KMS-11 (cell line): ENCODE data around the gene UBASH3A.

Source experiments
- H2AFZ ChIP-seq: fragments of 200-600 bp; sonication (generic); 2 replicates; pipeline ENCODE4 v1.6.1; 2016; ENCODE audit warnings: antibody characterized with exemption, mixed run types, low read depth
- H3K27ac ChIP-seq: fragments of 200-600 bp; sonication (generic); 2 replicates; pipeline ENCODE4 v1.6.1; 2016; ENCODE audit warnings: mild to moderate bottlenecking, mixed run types
- H3K27me3 ChIP-seq: fragments of 200-600 bp; sonication (generic); 2 replicates; pipeline ENCODE4 v1.6.1; 2017; ENCODE audit warnings: mild to moderate bottlenecking, low read depth, mixed run types, moderate library complexity; ENCODE audit not compliant: insufficient read depth
- H3K36me3 ChIP-seq: fragments of 200-600 bp; sonication (generic); 2 replicates; pipeline ENCODE4 v1.6.1; 2017; ENCODE audit warnings: mild to moderate bottlenecking, mixed run types; ENCODE audit not compliant: insufficient read depth
- H3K4me1 ChIP-seq: fragments of 200-600 bp; sonication (generic); 2 replicates; pipeline ENCODE4 v1.6.1; 2016; ENCODE audit warnings: mild to moderate bottlenecking, low read depth, mixed run types; ENCODE audit not compliant: poor library complexity, severe bottlenecking
- H3K4me2 ChIP-seq: fragments of 200-600 bp; sonication (generic); 2 replicates; pipeline ENCODE4 v1.7.0; 2016; ENCODE audit warnings: mild to moderate bottlenecking, mixed run types
- H3K4me3 ChIP-seq: fragments of 200-600 bp; sonication (generic); IDR thresholded peaks from 2 replicates; pipeline ENCODE4 v1.6.1; 2017; ENCODE audit warnings: low read depth, low read length, mixed read lengths; ENCODE audit not compliant: insufficient read depth
- H3K79me2 ChIP-seq: fragments of 200-600 bp; sonication (generic); 2 replicates; pipeline ENCODE4 v1.6.1; 2016; ENCODE audit warnings: low read depth, mixed run types; ENCODE audit not compliant: insufficient read depth
- H3K9ac ChIP-seq: fragments of 200-600 bp; sonication (generic); 2 replicates; pipeline ENCODE4 v1.6.1; 2016; ENCODE audit warnings: mild to moderate bottlenecking, mixed run types
- H4K20me1 ChIP-seq: fragments of 200-600 bp; sonication (generic); 2 replicates; pipeline ENCODE4 v1.6.1; 2016; ENCODE audit warnings: mild to moderate bottlenecking, mixed run types; ENCODE audit not compliant: insufficient read depth
- CTCF ChIP-seq: fragments of 200-600 bp; sonication (generic); conservative IDR thresholded peaks from 2 replicates; pipeline ENCODE4 v1.6.1; 2017; ENCODE audit warnings: low read depth, mild to moderate bottlenecking, antibody characterized with exemption, low read length, moderate library complexity, mixed read lengths

UBASH3A gene

GRCh38 chr21:42362198-42362597, 41.5 kb upstream of the UBASH3A start:
- H3K9ac ChIP-seq: no peak overlapping the region

GRCh38 chr21:42362700-42363099, 41.0 kb upstream of the UBASH3A start:
- Histone ChIP-seq H3K36me3 (no peaks in the 10 kb centered on the region), H3K4me2 (no peak overlapping the region), H3K9ac (no peak overlapping the region), H4K20me1 (no peaks in the 10 kb centered on the region), H3K27me3 (peaks cover 64% of the 10 kb centered on the region), H3K4me1 (no peaks in the 10 kb centered on the region), H3K4me3 (no peak overlapping the region), H3K79me2 (no peaks in the 10 kb centered on the region), H3K27ac (no peak overlapping the region), H2AFZ (no peak overlapping the region)
- TF ChIP-seq CTCF: no peak

More at GRCh38 chr21:42362198-42362597, 41.5 kb upstream of the UBASH3A start:
- Histone ChIP-seq H3K27ac (no peak overlapping the region), H3K4me2 (no peak overlapping the region), H4K20me1 (no peaks in the 10 kb centered on the region), H3K4me1 (no peaks in the 10 kb centered on the region), H3K27me3 (peaks cover 62% of the 10 kb centered on the region), H3K79me2 (no peaks in the 10 kb centered on the region), H3K36me3 (no peaks in the 10 kb centered on the region), H2AFZ (no peak overlapping the region), H3K4me3 (no peak overlapping the region)
- TF ChIP-seq CTCF: no peak

- H3K4me3 ChIP-seq: no peak overlapping the region
- H3K4me2 ChIP-seq: no peak overlapping the region
- TF ChIP-seq CTCF: no peak
- H3K9ac ChIP-seq: no peak overlapping the region
- no peaks in the 10 kb centered on the region for H3K36me3 ChIP-seq
- no peak overlapping the region for H2AFZ ChIP-seq
- H4K20me1 ChIP-seq: no peaks in the 10 kb centered on the region
- H3K27ac ChIP-seq: no peak overlapping the region
- no peaks in the 10 kb centered on the region for H3K4me1 ChIP-seq
- no peaks in the 10 kb centered on the region for H3K79me2 ChIP-seq
- peaks cover 64% of the 10 kb centered on the region for H3K27me3 ChIP-seq
These were observed 40.4 kb upstream of the UBASH3A start for GRCh38 chr21:42363312-42363711.

GRCh38 chr21:42364304-42364865, 39.3 kb upstream of the UBASH3A start:
- no peak overlapping the region for H3K9ac ChIP-seq
- H3K4me3 ChIP-seq: no peak overlapping the region
- H3K27me3 ChIP-seq: peaks cover 65% of the 10 kb centered on the region
- no peaks in the 10 kb centered on the region for H3K4me1 ChIP-seq
- H3K79me2 ChIP-seq: no peaks in the 10 kb centered on the region
- H3K36me3 ChIP-seq: no peaks in the 10 kb centered on the region
- H3K4me2 ChIP-seq: no peak overlapping the region
- no peaks in the 10 kb centered on the region for H4K20me1 ChIP-seq
- TF ChIP-seq CTCF: no peak
- H2AFZ ChIP-seq: no peak overlapping the region
- no peak overlapping the region for H3K27ac ChIP-seq
